ENCODE results near the gene RBM39.
"Not testable (repeated sequence)": the region's sequence is repeated elsewhere in the genome, so short reads cannot be mapped to it uniquely, and the experiment has no call there.

The RBM39 gene

GRCh38 chr20:35771367-35771688 lies 29.3 kb upstream of the RBM39 start:
- peaks cover 19% of the 10 kb centered on the region; the same call in 1 of the 2 replicates for H3K4me1 ChIP-seq (ENCODE audit: insufficient read depth, low read length)
- peaks cover 10% of the 10 kb centered on the region for H3K36me3 ChIP-seq (ENCODE audit: insufficient read depth, low read depth, low read length)
- peaks cover 11% of the 10 kb centered on the region for H3K27me3 ChIP-seq (ENCODE audit: insufficient read depth, low read length)
- peak overlapping the region; percentile 76 for H3K4me3 ChIP-seq (ENCODE audit: low read length)
- no peak overlapping the region for H3K27ac ChIP-seq (ENCODE audit: low read length)
- no peak overlapping the region for H3K9ac ChIP-seq (ENCODE audit: low read depth, low read length)
- no peaks in the 10 kb centered on the region for H3K9me3 ChIP-seq (ENCODE audit: insufficient read depth, low read depth, low read length)

- H3K27ac ChIP-seq (ENCODE audit: low read length), result no peak overlapping the region
- H3K4me3 ChIP-seq (ENCODE audit: low read length), result no peak overlapping the region
- peaks cover 11% of the 10 kb centered on the region for H3K27me3 ChIP-seq (ENCODE audit: insufficient read depth, low read length)
- H3K4me1 ChIP-seq (ENCODE audit: insufficient read depth, low read length), result peaks cover 19% of the 10 kb centered on the region; the same call in 1 of the 2 replicates
- no peaks in the 10 kb centered on the region for H3K36me3 ChIP-seq (ENCODE audit: insufficient read depth, low read depth, low read length)
- peak overlapping the region; percentile 76; the same call in 1 of the 2 replicates for H3K9ac ChIP-seq (ENCODE audit: low read depth, low read length)
- H3K9me3 ChIP-seq (ENCODE audit: insufficient read depth, low read depth, low read length), result no peaks in the 10 kb centered on the region
Measured at GRCh38 chr20:35768731-35769664, 26.9 kb upstream of the RBM39 start.

- Histone ChIP-seq H3K9me3 (ENCODE audit: insufficient read depth, low read depth, low read length) (no peaks in the 10 kb centered on the region), H3K4me3 (ENCODE audit: low read length) (no peak overlapping the region), H3K27ac (ENCODE audit: low read length) (no peak overlapping the region), H3K36me3 (ENCODE audit: insufficient read depth, low read depth, low read length) (no peaks in the 10 kb centered on the region), H3K4me1 (ENCODE audit: insufficient read depth, low read length) (peaks cover 14% of the 10 kb centered on the region; the same call in 1 of the 2 replicates), H3K27me3 (ENCODE audit: insufficient read depth, low read length) (peaks cover 11% of the 10 kb centered on the region), H3K9ac (ENCODE audit: low read depth, low read length) (peak overlapping the region; percentile 18; the same call in 1 of the 2 replicates)
Measured at GRCh38 chr20:35767683-35768481, 25.8 kb upstream of the RBM39 start.

- Histone ChIP-seq H3K36me3 (ENCODE audit: insufficient read depth, low read depth, low read length) (no peaks in the 10 kb centered on the region), H3K27me3 (ENCODE audit: insufficient read depth, low read length) (peaks cover 11% of the 10 kb centered on the region), H3K9me3 (ENCODE audit: insufficient read depth, low read depth, low read length) (no peaks in the 10 kb centered on the region), H3K4me3 (ENCODE audit: low read length) (no peak overlapping the region), H3K27ac (ENCODE audit: low read length) (no peak overlapping the region), H3K4me1 (ENCODE audit: insufficient read depth, low read length) (peaks cover 14% of the 10 kb centered on the region; the same call in 1 of the 2 replicates), H3K9ac (ENCODE audit: low read depth, low read length) (no peak overlapping the region)
Measured at GRCh38 chr20:35766843-35767242, 24.8 kb upstream of the RBM39 start.

GRCh38 chr20:35764936-35765335 lies 22.9 kb upstream of the RBM39 start:
- H3K4me1 ChIP-seq (ENCODE audit: insufficient read depth, low read length), result peaks cover 14% of the 10 kb centered on the region; the same call in 1 of the 2 replicates
- not testable (repeated sequence) for H3K27me3 ChIP-seq (ENCODE audit: insufficient read depth, low read length); H3K4me3 ChIP-seq (ENCODE audit: low read length); H3K9me3 ChIP-seq (ENCODE audit: insufficient read depth, low read depth, low read length); H3K27ac ChIP-seq (ENCODE audit: low read length); H3K36me3 ChIP-seq (ENCODE audit: insufficient read depth, low read depth, low read length); H3K9ac ChIP-seq (ENCODE audit: low read depth, low read length)

GRCh38 chr20:35762461-35762860 lies 20.4 kb upstream of the RBM39 start:
- H3K9me3 ChIP-seq (ENCODE audit: insufficient read depth, low read depth, low read length), result no peaks in the 10 kb centered on the region
- H3K4me3 ChIP-seq (ENCODE audit: low read length), result no peak overlapping the region
- no peak overlapping the region for H3K9ac ChIP-seq (ENCODE audit: low read depth, low read length)
- H3K4me1 ChIP-seq (ENCODE audit: insufficient read depth, low read length), result no peaks in the 10 kb centered on the region
- H3K27ac ChIP-seq (ENCODE audit: low read length), result no peak overlapping the region
- no peaks in the 10 kb centered on the region for H3K36me3 ChIP-seq (ENCODE audit: insufficient read depth, low read depth, low read length)
- H3K27me3 ChIP-seq (ENCODE audit: insufficient read depth, low read length), result no peaks in the 10 kb centered on the region

GRCh38 chr20:35761548-35761947 lies 19.5 kb upstream of the RBM39 start:
- H3K27ac ChIP-seq (ENCODE audit: low read length); H3K36me3 ChIP-seq (ENCODE audit: insufficient read depth, low read depth, low read length); H3K9ac ChIP-seq (ENCODE audit: low read depth, low read length); H3K4me3 ChIP-seq (ENCODE audit: low read length); H3K9me3 ChIP-seq (ENCODE audit: insufficient read depth, low read depth, low read length); H3K4me1 ChIP-seq (ENCODE audit: insufficient read depth, low read length); H3K27me3 ChIP-seq (ENCODE audit: insufficient read depth, low read length): not testable (repeated sequence)

GRCh38 chr20:35757098-35757705 lies 15.1 kb upstream of the RBM39 start:
- Histone ChIP-seq H3K4me1 (ENCODE audit: insufficient read depth, low read length) (no peaks in the 10 kb centered on the region), H3K36me3 (ENCODE audit: insufficient read depth, low read depth, low read length) (no peaks in the 10 kb centered on the region), H3K27me3 (ENCODE audit: insufficient read depth, low read length) (no peaks in the 10 kb centered on the region), H3K9me3 (ENCODE audit: insufficient read depth, low read depth, low read length) (no peaks in the 10 kb centered on the region), H3K9ac (ENCODE audit: low read depth, low read length) (no peak overlapping the region), H3K27ac (ENCODE audit: low read length) (no peak overlapping the region), H3K4me3 (ENCODE audit: low read length) (no peak overlapping the region)

- Histone ChIP-seq H3K9ac (ENCODE audit: low read depth, low read length) (no peak overlapping the region), H3K4me1 (ENCODE audit: insufficient read depth, low read length) (no peaks in the 10 kb centered on the region), H3K27me3 (ENCODE audit: insufficient read depth, low read length) (no peaks in the 10 kb centered on the region), H3K4me3 (ENCODE audit: low read length) (no peak overlapping the region), H3K27ac (ENCODE audit: low read length) (no peak overlapping the region), H3K9me3 (ENCODE audit: insufficient read depth, low read depth, low read length) (no peaks in the 10 kb centered on the region), H3K36me3 (ENCODE audit: insufficient read depth, low read depth, low read length) (no peaks in the 10 kb centered on the region)
Measured at GRCh38 chr20:35756404-35756803, 14.3 kb upstream of the RBM39 start.

- H3K9me3 ChIP-seq (ENCODE audit: insufficient read depth, low read depth, low read length), result no peaks in the 10 kb centered on the region
- no peaks in the 10 kb centered on the region for H3K4me1 ChIP-seq (ENCODE audit: insufficient read depth, low read length)
- H3K27me3 ChIP-seq (ENCODE audit: insufficient read depth, low read length), result no peaks in the 10 kb centered on the region; the same call in 1 of the 2 replicates
Measured at GRCh38 chr20:35750611-35751010, 8.6 kb upstream of the RBM39 start.

GRCh38 chr20:35744492-35744841 lies 2.4 kb upstream of the RBM39 start:
- H3K9me3 ChIP-seq (ENCODE audit: insufficient read depth, low read depth, low read length); H3K4me3 ChIP-seq (ENCODE audit: low read length); H3K27ac ChIP-seq (ENCODE audit: low read length); H3K9ac ChIP-seq (ENCODE audit: low read depth, low read length); H3K27me3 ChIP-seq (ENCODE audit: insufficient read depth, low read length); H3K4me1 ChIP-seq (ENCODE audit: insufficient read depth, low read length): not testable (repeated sequence)
- peaks cover 22% of the 10 kb centered on the region for H3K36me3 ChIP-seq (ENCODE audit: insufficient read depth, low read depth, low read length)

More at GRCh38 chr20:35750611-35751010, 8.6 kb upstream of the RBM39 start:
- Histone ChIP-seq H3K4me3 (ENCODE audit: low read length) (no peak overlapping the region), H3K36me3 (ENCODE audit: insufficient read depth, low read depth, low read length) (no peaks in the 10 kb centered on the region), H3K27ac (ENCODE audit: low read length) (no peak overlapping the region), H3K9ac (ENCODE audit: low read depth, low read length) (no peak overlapping the region)

Data from iPS-20b (cell line).